ENCODE data around the gene NOLC1. TPM values are rescaled to one million over a fixed set of nuclear protein-coding genes. Genes with fewer than 3 reads are reported as not detected.
A peak's percentile ranks its signal among the peaks of the same experiment; 100 is the strongest.

The NOLC1 gene
- total and polyA plus RNA-seq, 2 of the 13 experiments (the other 11 are each of a cell fraction or from before 2014, with no cell fraction given): 50.6 to 81.0 TPM

- TF ChIP-seq KIAA2018 (CRISPR knock-in tag; IDR thresholded peaks at IDR 0.05; ENCODE audit: borderline replicate concordance) (no peak), ZNF143 (CRISPR knock-in tag; IDR thresholded peaks at IDR 0.05) (peak; percentile 100), ZNF292 (CRISPR knock-in tag; IDR thresholded peaks at IDR 0.05; ENCODE audit: borderline replicate concordance, low read depth) (no peak), TCF7 (IDR thresholded peaks at IDR 0.05; ENCODE audit: low read depth) (no peak), MIXL1 (CRISPR knock-in tag; IDR thresholded peaks at IDR 0.05) (no peak; the same call in 1 of the 2 replicates), NR2F1 (CRISPR knock-in tag; IDR thresholded peaks at IDR 0.05) (no peak), ASH2L (IDR thresholded peaks at IDR 0.05; ENCODE audit: insufficient read length, low read depth, low read length) (peak; percentile 86), CBFB (CRISPR knock-in tag; IDR thresholded peaks at IDR 0.05) (peak; percentile 77), ZNF484 (CRISPR knock-in tag; IDR thresholded peaks at IDR 0.05; ENCODE audit: borderline replicate concordance, low read depth) (no peak), MAX (IDR thresholded peaks at IDR 0.05) (peak; percentile 76; the same call in 1 of the 2 replicates), JUN (CRISPR knock-in tag; IDR thresholded peaks at IDR 0.05) (no peak), ZNF468 (CRISPR knock-in tag; IDR thresholded peaks at IDR 0.05) (no peak), MAZ (IDR thresholded peaks at IDR 0.05; ENCODE audit: borderline replicate concordance, low read depth, low read length) (peak; percentile 70; the same call in 1 of the 2 replicates), MAZ (CRISPR knock-in tag; IDR thresholded peaks at IDR 0.05; ENCODE audit: low read depth) (no peak; the same call in 1 of the 2 replicates), SMYD3 (CRISPR knock-in tag; IDR thresholded peaks at IDR 0.05) (no peak), FOXK1 (CRISPR knock-in tag; IDR thresholded peaks at IDR 0.05; ENCODE audit: borderline replicate concordance, low read depth) (peak; percentile 95; the same call in 1 of the 2 replicates), CSRNP1 (CRISPR knock-in tag; IDR thresholded peaks at IDR 0.05) (no peak; the same call in 1 of the 2 replicates), KAT2B (IDR thresholded peaks at IDR 0.05; ENCODE audit: borderline replicate concordance, low read depth, low read length) (no peak), ZNF891 (CRISPR knock-in tag; IDR thresholded peaks at IDR 0.05) (no peak)
These were observed 19.4 kb upstream of the NOLC1 start, which contains the start of gene PPRC1 (continued) for GRCh38 chr10:102132563-102133372.

All from HepG2 (cell line).